Osteoblast (primary cell): ENCODE results near the gene COL13A1. TPM values are rescaled to one million over a fixed set of nuclear protein-coding genes. Genes with fewer than 3 reads are reported as not detected.

Experiments
- DNase-seq: peaks from one replicate; pipeline ENCODE4 v3.0.0; 2011; ENCODE audit warnings: low spot score, mixed read lengths; ENCODE audit not compliant: insufficient read length; ENCODE audit errors: missing footprints
- H2AFZ ChIP-seq: 2 replicates; pipeline ENCODE4 v1.6.0; 2011; ENCODE audit warnings: mild to moderate bottlenecking, low read length
- H3K27ac ChIP-seq: 2 replicates; pipeline ENCODE4 v1.5.1; 2011; ENCODE audit warnings: mild to moderate bottlenecking, low read depth, low read length, moderate library complexity
- H3K27me3 ChIP-seq: 2 replicates; pipeline ENCODE4 v1.6.0; 2012; ENCODE audit warnings: mild to moderate bottlenecking, control low read depth, inconsistent platforms, low read length, moderate library complexity; ENCODE audit not compliant: insufficient read depth
- H3K36me3 ChIP-seq: 2 replicates; pipeline ENCODE4 v1.5.1; 2011; ENCODE audit warnings: mild to moderate bottlenecking, low read length, control low read depth, moderate library complexity; ENCODE audit not compliant: insufficient read depth
- H3K4me1 ChIP-seq: 2 replicates; pipeline ENCODE4 v1.5.1; 2011; ENCODE audit warnings: mild to moderate bottlenecking, low read length, control low read depth, moderate library complexity; ENCODE audit not compliant: insufficient read depth
- H3K4me2 ChIP-seq: 2 replicates; pipeline ENCODE4 v1.6.0; 2011; ENCODE audit warnings: mild to moderate bottlenecking, low read length; ENCODE audit not compliant: insufficient read depth
- H3K4me3 ChIP-seq: fragments of 200-600 bp; sonication (generic); 3 replicates; pipeline ENCODE4 v1.5.1; 2012; ENCODE audit warnings: mild to moderate bottlenecking, low read length, inconsistent platforms; ENCODE audit not compliant: insufficient read depth
- H3K79me2 ChIP-seq: 2 replicates; pipeline ENCODE4 v1.6.0; 2012; ENCODE audit warnings: mild to moderate bottlenecking, low read length, control low read depth, inconsistent platforms; ENCODE audit not compliant: insufficient read depth
- H3K9me3 ChIP-seq: 2 replicates; pipeline ENCODE4 v1.5.1; 2011; ENCODE audit warnings: low read depth, low read length, control low read depth
- H4K20me1 ChIP-seq: 2 replicates; pipeline ENCODE4 v1.6.0; 2012; ENCODE audit warnings: mild to moderate bottlenecking, low read length, control low read depth; ENCODE audit not compliant: insufficient read depth
- CTCF ChIP-seq: IDR thresholded peaks from 2 replicates; pipeline ENCODE4 v1.5.1; 2011; ENCODE audit warnings: mild to moderate bottlenecking, low read depth, low read length, moderate library complexity; ENCODE audit errors: extremely low read depth
- total RNA-seq: library from RNA; depleted of rRNA; stranded (reverse); fragments of >200 nt; gene quantifications from 2 replicates; pipeline ENCODE4 v1.2.3, GENCODE V29; 2012

Gene COL13A1
- total RNA-seq, 1 donor: 1.1 TPM

- Histone ChIP-seq H3K27ac (no peak overlapping the region), H3K4me2 (peak overlapping the region; percentile 93), H2AFZ (peak overlapping the region; percentile 84), H3K27me3 (peaks cover 5% of the 10 kb centered on the region), H3K4me3 (peak overlapping the region; percentile 78), H3K36me3 (no peaks in the 10 kb centered on the region), H3K79me2 (peaks cover 11% of the 10 kb centered on the region), H3K9me3 (no peaks in the 10 kb centered on the region), H4K20me1 (no peaks in the 10 kb centered on the region), H3K4me1 (peaks cover 18% of the 10 kb centered on the region)
- peak; percentile 96 for DNase-seq
- TF ChIP-seq CTCF: peak; percentile 69
Measured at GRCh38 chr10:69801094-69801433, 642 bp upstream of the COL13A1 start.

DNA sequence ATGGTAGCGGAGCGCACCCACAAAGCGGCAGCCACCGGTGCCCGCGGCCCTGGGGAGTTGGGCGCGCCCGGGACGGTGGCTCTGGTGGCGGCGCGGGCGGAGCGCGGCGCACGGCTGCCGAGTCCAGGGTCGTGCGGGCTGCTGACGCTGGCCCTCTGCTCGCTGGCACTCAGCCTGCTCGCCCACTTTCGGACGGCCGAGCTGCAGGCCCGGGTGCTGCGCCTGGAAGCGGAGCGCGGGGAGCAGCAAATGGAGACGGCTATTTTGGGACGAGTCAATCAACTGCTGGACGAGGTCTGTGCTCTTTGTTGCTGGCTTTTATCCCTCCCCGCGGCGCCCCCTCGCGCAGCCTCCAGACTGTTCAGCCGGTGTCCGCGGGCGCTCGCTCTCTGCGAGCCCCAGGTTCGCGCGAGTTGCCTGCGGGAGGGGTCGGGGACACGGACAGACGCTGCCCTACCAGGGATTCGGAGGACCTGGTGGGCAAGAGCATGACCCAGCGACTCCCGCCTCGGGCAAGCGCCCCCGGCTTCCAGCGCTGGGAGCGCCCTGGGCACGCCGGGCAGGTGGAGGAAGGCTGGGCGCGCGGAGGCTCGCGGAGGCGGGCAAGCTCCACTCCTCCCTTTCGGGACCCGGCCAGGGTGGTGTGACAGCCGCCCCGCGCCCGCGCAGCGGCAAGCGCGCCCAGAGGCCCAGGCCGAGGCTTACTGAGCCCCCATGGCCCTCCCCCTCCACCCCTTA, 887 bp downstream of the COL13A1 start:
- H3K27ac ChIP-seq: no peak overlapping the region
- peak overlapping the region; percentile 78 for H3K4me3 ChIP-seq
- peaks cover 25% of the 10 kb centered on the region for H3K4me1 ChIP-seq
- no peaks in the 10 kb centered on the region for H3K36me3 ChIP-seq
- no peaks in the 10 kb centered on the region for H3K9me3 ChIP-seq
- peaks cover 1% of the 10 kb centered on the region for H3K27me3 ChIP-seq
- peak overlapping the region; percentile 84 for H2AFZ ChIP-seq
- no peak for TF ChIP-seq CTCF
- H4K20me1 ChIP-seq: no peaks in the 10 kb centered on the region
- DNase-seq: peak; percentile 93
- H3K79me2 ChIP-seq: peaks cover 12% of the 10 kb centered on the region
- peak overlapping the region; percentile 93 for H3K4me2 ChIP-seq

- Histone ChIP-seq H3K9me3 (no peaks in the 10 kb centered on the region), H3K4me2 (peak overlapping the region; percentile 93), H3K27me3 (no peaks in the 10 kb centered on the region), H4K20me1 (no peaks in the 10 kb centered on the region), H2AFZ (no peak overlapping the region), H3K36me3 (no peaks in the 10 kb centered on the region), H3K79me2 (peaks cover 22% of the 10 kb centered on the region), H3K27ac (no peak overlapping the region), H3K4me3 (peak overlapping the region; percentile 78), H3K4me1 (peaks cover 28% of the 10 kb centered on the region)
- no peak for TF ChIP-seq CTCF
- no peak for DNase-seq
Measured at GRCh38 chr10:69803809-69804208, 2.1 kb downstream of the COL13A1 start.

GRCh38 chr10:69804775-69805174, 3.1 kb downstream of the COL13A1 start:
- H2AFZ ChIP-seq: no peak overlapping the region
- no peak overlapping the region for H3K27ac ChIP-seq
- no peak for DNase-seq
- H3K79me2 ChIP-seq: peaks cover 31% of the 10 kb centered on the region
- no peak for TF ChIP-seq CTCF
- H3K9me3 ChIP-seq: no peaks in the 10 kb centered on the region
- no peak overlapping the region for H3K4me3 ChIP-seq
- peaks cover 28% of the 10 kb centered on the region for H3K4me1 ChIP-seq
- H4K20me1 ChIP-seq: no peaks in the 10 kb centered on the region
- H3K36me3 ChIP-seq: no peaks in the 10 kb centered on the region
- no peak overlapping the region for H3K4me2 ChIP-seq
- H3K27me3 ChIP-seq: no peaks in the 10 kb centered on the region
